ENCODE results near the gene EML1. TPM values are rescaled to one million over a fixed set of nuclear protein-coding genes. Genes with fewer than 3 reads are reported as not detected.

EML1 gene
- total and polyA plus RNA-seq, 2 of the 13 experiments (the other 11 are each of a cell fraction or from before 2014, with no cell fraction given), result 0.59 to 1.7 TPM

DNA sequence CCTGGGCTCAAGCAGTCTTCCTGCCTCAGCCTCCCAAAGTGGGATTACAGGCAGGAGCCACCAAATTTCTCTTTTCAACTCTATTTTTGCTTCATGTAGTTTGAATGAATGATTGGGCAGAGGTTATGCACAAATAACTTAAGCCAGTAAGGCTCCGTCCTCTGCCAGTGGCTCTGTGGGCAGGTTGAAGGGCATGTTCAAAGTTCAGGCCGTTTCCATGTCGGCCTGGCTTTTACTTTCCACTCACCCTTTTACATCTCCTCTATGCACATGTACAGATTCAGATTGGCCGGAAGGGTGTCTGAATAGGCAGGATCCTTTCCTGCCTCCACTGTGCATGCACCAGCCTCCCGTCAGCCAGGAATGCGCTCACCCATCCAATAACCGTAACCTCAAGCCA, 132.3 kb downstream of the EML1 start:
- Histone ChIP-seq H3K27ac (ENCODE audit: extremely low read length, insufficient read depth, low read length) (no peak overlapping the region), H3K9ac (ENCODE audit: insufficient read depth, low read depth, low read length) (no peak overlapping the region), H2AFZ (ENCODE audit: low read length) (no peak overlapping the region), H3K27me3 (ENCODE audit: control insufficient read depth in 1 of 2, insufficient read depth in 2 of 2, low read length in 2 of 2) (no peaks in the 10 kb centered on the region), H3K79me2 (ENCODE audit: insufficient read depth, low read length) (no peaks in the 10 kb centered on the region), H3K4me1 (ENCODE audit: insufficient read depth, low read length) (peaks cover 9% of the 10 kb centered on the region), H4K20me1 (ENCODE audit: insufficient read depth, low read length) (no peaks in the 10 kb centered on the region), H3K4me3 (replicated peaks in 1 of 3; ENCODE audit: insufficient read depth in 1 of 3, low read depth in 2 of 3, low read length in 3 of 3) (no peak overlapping the region), H3K9me3 (ENCODE audit: low read length) (no peaks in the 10 kb centered on the region), H3K4me2 (ENCODE audit: low read depth, low read length) (peak overlapping the region; percentile 29; the same call in 1 of the 2 replicates), H3K36me3 (replicated peaks in 1 of 2; ENCODE audit: control insufficient read depth in 1 of 2, insufficient read depth in 2 of 2, low read length in 2 of 2) (no peaks in the 10 kb centered on the region)
- TF ChIP-seq HNF4A (CRISPR knock-in tag; IDR thresholded peaks at IDR 0.05) (peak; percentile 31), MXI1 (IDR thresholded peaks at IDR 0.05; ENCODE audit: borderline replicate concordance, low read depth, low read length) (no peak)
- CTCF ChIA-PET (ENCODE audit: low intra/inter-chr PET ratio, low total read pairs), result no interaction called here
- ATAC-seq (peak; percentile 66), DNase-seq (ENCODE audit: low spot score) (no peak), FAIRE-seq (no peak)
- intact Hi-C loops (cut with micrococcal nuclease; ENCODE audit: unreplicated experiment), result no loop called here
- POLR2A ChIA-PET, result no interaction called here
- in situ Hi-C loops (cut with HindIII; ENCODE audit: extremely low pct_ligation_motif_present, low pct_unique_long_range_greater_than_20kb), result no loop called here
- BruUV-seq (replicated peaks), result no TSS peak
- 44% methylated on average over 7 of the region's 7 CpGs for WGBS (ENCODE audit: low lambda C conversion rate)

DNA sequence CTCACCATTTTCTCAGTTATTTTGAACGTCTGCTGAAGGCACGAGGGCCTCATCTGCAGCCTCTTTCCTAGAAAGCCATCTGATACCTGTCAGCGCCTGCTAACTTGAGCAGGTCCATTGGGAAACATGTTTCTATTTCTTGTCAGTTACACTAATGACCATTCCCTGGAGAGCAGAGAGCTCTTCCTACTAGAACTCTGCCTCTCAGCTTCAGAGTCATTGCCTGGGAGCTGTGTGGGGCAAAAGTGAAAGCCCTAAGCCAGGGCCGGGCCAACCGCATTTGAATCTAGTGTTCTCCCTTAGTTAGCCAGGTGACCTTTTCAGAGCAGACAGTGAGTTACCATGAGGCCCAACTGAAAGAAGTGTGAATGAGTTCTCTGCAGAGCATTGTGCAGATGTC, 135.8 kb downstream of the EML1 start:
- Histone ChIP-seq H4K20me1 (ENCODE audit: insufficient read depth, low read length) (no peaks in the 10 kb centered on the region), H3K9ac (ENCODE audit: insufficient read depth, low read depth, low read length) (no peak overlapping the region), H3K27ac (ENCODE audit: extremely low read length, insufficient read depth, low read length) (no peak overlapping the region), H2AFZ (ENCODE audit: low read length) (no peak overlapping the region), H3K79me2 (ENCODE audit: insufficient read depth, low read length) (no peaks in the 10 kb centered on the region), H3K27me3 (ENCODE audit: control insufficient read depth in 1 of 2, insufficient read depth in 2 of 2, low read length in 2 of 2) (no peaks in the 10 kb centered on the region), H3K4me3 (replicated peaks in 1 of 3; ENCODE audit: insufficient read depth in 1 of 3, low read depth in 2 of 3, low read length in 3 of 3) (no peak overlapping the region), H3K36me3 (replicated peaks in 1 of 2; ENCODE audit: control insufficient read depth in 1 of 2, insufficient read depth in 2 of 2, low read length in 2 of 2) (no peaks in the 10 kb centered on the region), H3K4me1 (ENCODE audit: insufficient read depth, low read length) (peaks cover 9% of the 10 kb centered on the region), H3K9me3 (ENCODE audit: low read length) (no peaks in the 10 kb centered on the region), H3K4me2 (ENCODE audit: low read depth, low read length) (no peak overlapping the region)
- BruUV-seq (replicated peaks), result no TSS peak
- CTCF ChIA-PET (ENCODE audit: low intra/inter-chr PET ratio, low total read pairs), result no interaction called here
- DNase-seq (ENCODE audit: low spot score) (no peak), FAIRE-seq (no peak), ATAC-seq (no peak)
- 67% methylated on average over 5 of the region's 5 CpGs for WGBS (ENCODE audit: low lambda C conversion rate)
- intact Hi-C loops (cut with micrococcal nuclease; ENCODE audit: unreplicated experiment) (no loop called here), in situ Hi-C loops (cut with HindIII; ENCODE audit: extremely low pct_ligation_motif_present, low pct_unique_long_range_greater_than_20kb) (no loop called here)
- POLR2A ChIA-PET, result no interaction called here
- TF ChIP-seq SRSF9 (IDR thresholded peaks at IDR 0.05; ENCODE audit: borderline replicate concordance, insufficient read depth, low read depth, low read length, poor library complexity, severe bottlenecking) (no peak), ZNF276 (CRISPR knock-in tag; IDR thresholded peaks at IDR 0.05; ENCODE audit: low read depth) (no peak), ZEB1 (IDR thresholded peaks at IDR 0.05; ENCODE audit: insufficient replicate concordance, low read depth) (no peak), PHB2 (IDR thresholded peaks at IDR 0.05; ENCODE audit: partially characterized antibody) (no peak), TRIM22 (IDR thresholded peaks at IDR 0.05) (no peak), BRD4 (CRISPR knock-in tag; IDR thresholded peaks at IDR 0.05) (no peak), YEATS2 (CRISPR knock-in tag; IDR thresholded peaks at IDR 0.05; ENCODE audit: borderline replicate concordance) (no peak), ZNF234 (CRISPR knock-in tag; conservative IDR thresholded peaks at IDR 0.05) (no peak), ZFP36 (IDR thresholded peaks at IDR 0.05; ENCODE audit: borderline replicate concordance, low read depth, low read length, partially characterized antibody) (no peak), ZBTB7B (CRISPR knock-in tag; IDR thresholded peaks at IDR 0.05) (no peak)
- TF ChIP-seq, protein P1, sequence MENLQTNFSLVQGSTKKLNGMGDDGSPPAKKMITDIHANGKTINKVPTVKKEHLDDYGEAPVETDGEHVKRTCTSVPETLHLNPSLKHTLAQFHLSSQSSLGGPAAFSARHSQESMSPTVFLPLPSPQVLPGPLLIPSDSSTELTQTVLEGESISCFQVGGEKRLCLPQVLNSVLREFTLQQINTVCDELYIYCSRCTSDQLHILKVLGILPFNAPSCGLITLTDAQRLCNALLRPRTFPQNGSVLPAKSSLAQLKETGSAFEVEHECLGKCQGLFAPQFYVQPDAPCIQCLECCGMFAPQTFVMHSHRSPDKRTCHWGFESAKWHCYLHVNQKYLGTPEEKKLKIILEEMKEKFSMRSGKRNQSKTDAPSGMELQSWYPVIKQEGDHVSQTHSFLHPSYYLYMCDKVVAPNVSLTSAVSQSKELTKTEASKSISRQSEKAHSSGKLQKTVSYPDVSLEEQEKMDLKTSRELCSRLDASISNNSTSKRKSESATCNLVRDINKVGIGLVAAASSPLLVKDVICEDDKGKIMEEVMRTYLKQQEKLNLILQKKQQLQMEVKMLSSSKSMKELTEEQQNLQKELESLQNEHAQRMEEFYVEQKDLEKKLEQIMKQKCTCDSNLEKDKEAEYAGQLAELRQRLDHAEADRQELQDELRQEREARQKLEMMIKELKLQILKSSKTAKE (CRISPR knock-in tag; IDR thresholded peaks at IDR 0.05; ENCODE audit: borderline replicate concordance), result no peak
